Renal pelvis (tissue), 4 donors: ENCODE data around the gene SWI5. TPM values are rescaled to one million over a fixed set of nuclear protein-coding genes. Genes with fewer than 3 reads are reported as not detected.

Source experiments
- DNase-seq: peaks from one replicate; pipeline ENCODE4 v3.0.0-alpha.2; 2013
- polyA plus RNA-seq, 3 donors: library from polyadenylated mRNA; unstranded; fragments of 120-200 nt; gene quantifications; one replicate each; pipeline ENCODE4 v1.2.1, GENCODE V29; 2013; ENCODE audit not compliant: insufficient read length in 3 of 3

The SWI5 gene
- polyA plus RNA-seq, 3 donors = 31.5 to 35.0 (median 32.5) TPM

DNA sequence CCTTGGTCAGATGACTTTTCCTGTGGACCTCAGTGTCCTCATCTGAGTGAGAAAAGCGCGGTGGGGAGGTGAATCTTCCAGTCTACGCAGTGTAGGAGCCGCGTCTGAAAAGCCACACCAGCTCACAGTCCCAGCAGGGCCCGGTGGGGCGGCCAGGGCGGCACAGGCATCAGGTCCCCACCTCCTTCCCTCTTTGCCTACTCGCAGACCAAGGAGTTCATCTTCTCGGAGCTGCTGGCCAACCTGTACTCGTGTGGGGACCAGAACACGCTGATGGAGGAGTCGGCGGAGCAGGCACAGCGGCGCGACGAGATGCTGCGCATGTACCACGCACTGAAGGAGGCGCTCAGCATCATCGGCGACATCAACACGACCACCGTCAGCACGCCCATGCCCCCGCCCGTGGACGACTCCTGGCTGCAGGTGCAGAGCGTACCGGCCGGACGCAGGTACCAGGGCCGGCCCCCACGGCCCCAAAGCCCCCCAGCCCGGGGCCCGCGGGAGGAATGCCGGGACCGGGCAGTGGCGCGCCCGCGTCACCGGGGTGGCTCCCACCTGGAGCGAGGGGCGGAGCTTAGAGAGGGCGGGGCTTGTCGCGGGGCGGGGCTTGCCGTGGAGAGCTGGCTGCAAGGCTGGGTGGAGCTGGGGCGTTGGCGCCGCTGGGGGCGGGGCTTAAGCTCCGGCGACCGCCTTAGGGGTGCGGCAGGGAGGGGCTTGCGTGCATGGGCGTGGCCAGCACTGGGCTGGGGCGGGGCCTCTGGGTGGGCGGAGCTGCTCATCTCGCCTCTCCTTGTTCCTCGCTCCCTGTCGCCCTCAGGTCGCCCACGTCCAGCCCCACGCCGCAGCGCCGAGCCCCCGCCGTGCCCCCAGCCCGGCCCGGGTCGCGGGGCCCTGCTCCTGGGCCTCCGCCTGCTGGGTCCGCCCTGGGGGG, 25.9 kb upstream of the SWI5 start:
- DNase-seq = peak; percentile 76

DNA sequence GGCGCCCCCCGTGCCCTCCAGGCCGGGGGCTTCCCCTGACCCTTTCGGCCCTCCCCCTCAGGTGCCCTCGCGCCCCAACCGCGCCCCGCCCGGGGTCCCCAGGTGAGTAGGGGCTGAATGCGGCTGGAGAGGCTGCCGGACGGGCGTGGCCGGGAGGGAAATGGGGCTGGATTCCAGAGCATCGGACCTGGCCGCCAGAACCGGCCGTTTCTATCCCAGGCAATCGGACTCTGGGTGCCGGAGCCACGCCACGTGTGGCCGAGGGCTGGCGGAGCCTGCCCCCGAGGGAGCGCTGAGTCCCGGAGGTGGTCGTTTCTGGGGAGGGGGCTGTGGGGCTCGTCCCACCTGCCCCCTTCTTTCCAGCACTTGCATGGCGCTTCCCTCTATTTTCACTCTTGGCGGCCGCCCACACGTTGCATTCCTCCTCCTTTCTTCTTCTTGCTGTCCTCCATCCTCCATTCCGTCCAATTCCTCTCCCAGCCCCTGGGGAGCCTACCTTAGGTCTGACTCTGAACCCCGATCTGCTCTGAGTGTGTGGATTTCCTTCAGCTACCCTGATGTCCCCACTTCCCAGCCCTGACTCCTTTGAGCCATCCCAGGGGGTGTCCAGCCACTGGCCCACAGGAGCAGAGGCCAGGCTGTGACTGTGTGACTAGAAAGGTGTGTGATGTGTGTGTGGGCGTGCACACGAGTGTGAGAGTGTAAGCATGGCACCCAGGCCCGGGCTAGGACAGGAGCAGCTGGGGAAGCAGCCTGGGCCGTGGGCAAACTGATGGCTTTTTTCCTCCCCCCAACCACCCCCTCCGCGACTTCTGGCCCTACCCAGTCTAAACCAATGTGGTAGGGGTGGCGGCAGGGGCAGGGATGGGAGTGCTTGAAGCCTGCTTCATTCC, 25.0 kb upstream of the SWI5 start:
- DNase-seq = no peak

DNA sequence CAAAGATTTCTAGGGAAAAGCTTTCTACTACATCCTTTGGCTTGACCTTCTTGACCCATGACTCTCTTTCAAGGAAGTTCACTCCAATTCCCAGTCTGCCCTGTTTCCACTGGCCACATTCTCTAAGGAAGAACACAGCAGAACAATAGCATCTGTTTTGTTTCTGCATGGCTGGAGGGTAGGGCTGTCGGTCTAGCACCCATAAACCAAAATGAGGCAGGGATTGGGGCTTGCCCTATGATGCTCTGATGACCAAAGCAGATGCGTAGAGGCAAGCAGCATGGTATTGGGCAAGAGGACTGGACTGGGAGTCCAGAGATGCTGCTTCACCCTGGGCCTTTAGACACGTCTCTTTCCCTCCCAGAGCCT, 24.4 kb upstream of the SWI5 start:
- DNase-seq = no peak

GRCh38 chr9:128252317-128253139, 23.5 kb upstream of the SWI5 start:
- DNase-seq = no peak

GRCh38 chr9:128253140-128253990, 22.7 kb upstream of the SWI5 start:
- no peak for DNase-seq

DNA sequence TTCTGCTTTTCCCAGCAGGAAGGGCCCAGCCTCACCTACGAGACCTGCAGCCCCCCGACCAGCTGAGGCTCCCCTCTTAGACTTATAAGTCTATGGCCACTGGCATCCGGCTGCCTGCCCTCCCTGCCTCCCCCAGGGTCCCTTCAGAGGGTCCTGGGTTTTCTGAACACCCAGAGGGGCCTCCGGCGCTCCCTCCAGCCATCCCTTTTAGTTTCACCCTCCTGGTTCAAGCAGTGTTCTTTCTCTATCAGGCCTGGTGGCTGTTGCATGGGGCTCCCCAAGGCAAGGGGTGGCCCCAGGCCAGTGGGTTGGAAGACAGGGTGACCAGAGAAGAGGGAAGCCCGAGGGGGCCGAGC, 22.1 kb upstream of the SWI5 start:
- no peak for DNase-seq

DNA sequence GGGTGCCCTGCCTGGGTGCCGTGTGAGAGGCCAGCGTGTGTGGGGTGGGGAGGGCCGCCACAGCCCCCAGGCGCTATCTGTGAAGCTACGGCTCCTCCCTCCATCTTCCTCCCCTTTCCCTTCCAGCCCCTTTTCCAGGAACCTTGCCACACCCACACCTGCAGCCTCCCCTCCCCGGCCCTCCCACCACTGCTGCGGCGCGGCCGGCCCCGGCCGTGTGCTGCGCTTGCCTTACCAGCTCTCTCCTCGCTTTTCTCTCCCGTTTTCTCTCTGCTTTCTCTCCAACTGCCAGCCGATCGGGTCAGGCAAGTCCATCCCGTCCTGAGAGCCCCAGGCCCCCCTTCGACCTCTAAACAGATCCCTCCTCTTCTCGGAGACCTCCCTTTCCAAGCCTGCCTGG, 21.7 kb upstream of the SWI5 start:
- DNase-seq = no peak

GRCh38 chr9:128254855-128255759, 21.0 kb upstream of the SWI5 start:
- no peak for DNase-seq

DNA sequence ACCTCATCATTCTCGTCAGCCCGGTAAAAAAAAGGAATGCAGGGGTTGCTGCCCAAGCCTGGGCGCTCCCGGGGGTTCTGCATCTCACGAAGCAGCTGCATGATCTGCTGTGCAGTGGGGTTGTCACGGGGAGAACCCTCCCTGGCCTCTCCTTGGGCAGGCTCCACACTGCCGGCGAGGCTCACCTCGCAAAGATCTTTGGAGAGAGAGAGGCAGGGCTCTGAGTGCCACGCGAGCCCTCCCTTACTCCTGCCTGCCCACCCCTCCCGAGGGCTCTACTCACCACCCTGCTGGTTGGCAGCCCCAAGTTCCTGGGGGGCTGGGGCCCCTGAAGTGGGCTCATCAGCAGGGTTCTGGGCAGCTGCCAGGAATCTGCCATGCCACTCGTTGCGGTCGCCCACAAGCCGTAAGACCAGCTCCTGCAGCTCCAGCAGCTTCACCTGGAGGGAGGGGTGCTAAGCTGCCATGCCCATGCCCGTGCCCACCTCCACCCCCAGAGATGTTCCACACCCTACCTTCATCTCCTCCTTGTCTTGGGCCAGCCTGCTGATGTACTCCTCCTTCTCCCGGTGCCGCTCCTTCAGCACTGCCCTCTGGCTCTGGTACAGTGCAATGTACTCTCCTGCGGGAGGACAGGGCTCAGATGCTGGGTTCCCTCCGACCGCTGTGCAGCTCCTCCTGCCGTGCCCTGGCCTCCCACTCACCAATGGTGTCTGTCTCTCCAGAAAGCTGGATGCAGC, 18.8 kb upstream of the SWI5 start:
- no peak for DNase-seq

DNA sequence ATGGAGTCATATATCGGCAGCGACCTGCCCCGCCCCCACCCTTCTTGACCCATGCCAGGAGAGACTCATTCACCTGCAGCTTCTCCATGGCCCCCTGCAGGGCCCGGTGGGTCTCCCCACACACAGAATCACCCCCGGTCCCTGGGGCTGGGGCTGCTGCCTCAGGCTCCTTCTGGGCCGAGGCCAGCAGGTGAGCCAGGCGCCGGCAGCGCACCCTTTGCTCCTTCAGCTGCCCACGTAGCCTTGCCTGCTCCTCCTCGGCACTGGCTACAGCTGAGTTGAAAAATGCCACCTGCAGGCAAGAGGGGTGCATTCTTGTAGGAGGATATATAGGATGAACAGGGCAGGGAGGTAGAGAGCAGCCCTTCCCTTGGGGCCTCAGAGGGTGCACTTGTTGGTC, 18.2 kb upstream of the SWI5 start:
- no peak for DNase-seq

DNA sequence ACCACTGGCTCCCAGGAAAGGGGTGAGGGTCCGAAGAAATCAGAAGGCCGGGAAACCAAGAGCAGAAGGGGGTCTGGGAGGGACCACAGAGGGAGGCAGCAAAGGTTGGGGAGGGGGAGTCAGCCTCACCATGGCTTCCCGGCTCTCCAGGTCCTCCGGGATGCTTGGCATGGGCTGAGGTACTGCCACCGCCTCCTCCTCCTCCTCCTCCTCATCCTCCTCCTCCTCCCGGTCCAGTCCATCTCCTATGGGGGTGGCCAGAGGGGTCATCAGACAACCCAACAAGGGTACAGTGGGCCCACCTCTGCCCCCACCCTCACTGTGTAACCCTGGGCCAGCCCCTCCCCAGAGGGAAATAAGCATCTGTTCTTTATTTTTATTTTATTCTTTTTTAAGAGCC, 17.8 kb upstream of the SWI5 start:
- DNase-seq = no peak

- no peak for DNase-seq
Measured at GRCh38 chr9:128259156-128259555, 16.9 kb upstream of the SWI5 start.

- no peak for DNase-seq
Measured at GRCh38 chr9:128260340-128260739, 15.7 kb upstream of the SWI5 start.

DNA sequence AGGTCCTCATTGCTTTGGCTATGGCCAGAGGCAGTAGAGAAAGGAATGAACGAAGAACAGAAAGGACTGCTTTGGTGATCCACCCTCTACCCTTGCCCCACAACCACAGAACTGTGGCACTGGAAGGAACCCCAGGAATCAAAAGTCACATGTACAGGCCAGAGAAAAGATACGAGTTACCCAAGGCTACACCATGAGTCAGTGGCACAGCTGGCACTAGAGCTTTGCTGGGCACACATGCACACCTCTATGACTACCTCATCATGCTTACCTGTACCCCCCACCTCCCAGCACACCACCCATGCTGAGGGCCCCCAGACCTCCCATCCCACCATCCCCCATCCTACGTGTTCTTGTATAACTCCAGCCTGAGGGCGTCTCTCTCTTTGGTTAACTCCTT, 13.4 kb upstream of the SWI5 start:
- DNase-seq = no peak

- no peak for DNase-seq
Measured at GRCh38 chr9:128265348-128265847, 10.7 kb upstream of the SWI5 start.

DNA sequence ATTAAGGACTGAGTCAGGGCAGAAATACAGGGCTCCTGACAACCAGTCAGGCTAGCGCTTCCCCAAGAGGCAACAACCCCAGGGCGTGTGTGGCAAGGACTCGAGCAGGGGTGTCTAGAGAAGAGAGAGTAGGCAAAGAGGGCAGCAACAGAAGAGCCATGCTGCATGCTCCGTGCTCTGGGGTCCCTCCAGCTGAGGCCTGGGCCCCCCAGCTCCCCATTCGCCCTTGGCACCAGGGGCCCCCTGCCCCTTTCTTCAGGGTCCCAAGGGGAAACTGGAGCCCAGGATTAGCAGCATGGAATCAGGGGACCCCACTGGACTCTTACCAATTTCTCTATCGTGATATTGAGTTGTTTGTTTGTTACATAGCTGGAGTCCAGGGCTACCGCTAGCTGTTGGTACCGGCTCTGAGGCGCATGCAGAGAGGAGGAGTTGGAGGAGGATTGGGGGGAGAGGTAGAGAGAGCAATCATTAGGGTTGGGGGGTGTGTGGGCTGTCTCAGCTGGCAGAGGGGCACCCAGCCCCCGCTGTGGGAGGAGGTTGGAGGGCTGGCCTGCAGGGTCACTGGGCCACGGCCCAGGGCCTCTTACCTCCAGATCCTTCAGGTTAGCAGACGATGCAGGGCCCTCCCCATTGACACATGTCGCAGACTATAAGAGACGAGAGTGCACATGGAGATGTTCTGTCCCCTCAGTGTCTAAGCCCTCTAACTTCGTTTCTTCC, 9.0 kb upstream of the SWI5 start:
- DNase-seq = no peak

DNA sequence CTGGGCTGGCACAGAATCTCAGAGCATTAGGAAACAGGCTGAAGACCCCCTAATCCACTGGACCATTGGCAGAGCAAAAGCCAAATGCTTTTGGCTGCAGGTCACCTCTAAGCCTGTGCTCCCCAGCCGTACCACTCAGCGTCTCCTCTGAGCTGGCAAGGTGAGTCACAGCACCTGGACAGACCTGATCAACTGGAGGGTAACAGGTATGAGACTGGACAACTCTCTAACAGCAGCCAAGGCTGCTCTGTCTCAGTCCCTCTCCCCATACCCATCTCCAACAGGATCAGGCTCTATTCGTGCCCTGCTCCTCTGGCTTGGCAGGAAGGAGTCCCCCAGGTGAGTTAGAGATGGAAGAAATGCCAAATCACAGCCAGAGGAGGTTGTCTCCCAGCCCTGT, 5.0 kb upstream of the SWI5 start:
- DNase-seq = no peak

DNA sequence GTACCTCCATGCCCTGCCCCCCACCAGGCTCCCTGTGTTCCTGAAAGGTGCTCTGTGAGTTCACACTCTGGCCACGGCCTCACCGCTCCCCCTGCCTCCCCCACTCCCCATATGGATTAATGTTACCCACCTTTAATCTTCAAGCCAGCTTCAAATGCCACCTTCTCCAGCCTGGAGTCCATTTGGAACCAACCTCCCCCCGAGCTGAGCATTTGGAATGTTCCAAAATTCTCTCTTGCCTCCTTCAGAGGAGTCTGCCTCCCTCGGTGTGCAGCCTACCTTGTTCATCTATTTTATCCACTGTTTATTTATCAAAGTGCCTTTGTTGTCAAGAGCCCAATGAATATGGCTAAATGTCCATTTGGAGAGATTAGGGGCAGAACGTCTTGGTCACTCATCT, 4.6 kb upstream of the SWI5 start:
- no peak for DNase-seq
